Ishikawa (cell line): ENCODE data around the gene JPH2.

Experiments
- CEBPB ChIP-seq: IDR thresholded peaks from 2 replicates; pipeline ENCODE4 v1.6.1; 2012
- CREB1 ChIP-seq: IDR thresholded peaks from 2 replicates; pipeline ENCODE4 v1.6.1; 2012; ENCODE audit warnings: low read depth
- EGR1 ChIP-seq: IDR thresholded peaks from 2 replicates; pipeline ENCODE4 v1.6.1; 2012
- EP300 ChIP-seq: IDR thresholded peaks from 2 replicates; pipeline ENCODE4 v1.6.1; 2012; ENCODE audit warnings: borderline replicate concordance
- FOXM1 ChIP-seq: IDR thresholded peaks from 2 replicates; pipeline ENCODE4 v1.6.1; 2012; ENCODE audit warnings: low read depth, borderline replicate concordance
- NFIC ChIP-seq: IDR thresholded peaks from 2 replicates; pipeline ENCODE4 v1.6.1; 2012
- RAD21 ChIP-seq: IDR thresholded peaks from 2 replicates; pipeline ENCODE4 v1.6.1; 2012; ENCODE audit warnings: low read depth
- TAF1 ChIP-seq: IDR thresholded peaks from 2 replicates; pipeline ENCODE4 v1.6.1; 2012; ENCODE audit warnings: low read depth, mild to moderate bottlenecking
- TCF12 ChIP-seq: IDR thresholded peaks from 2 replicates; pipeline ENCODE4 v1.6.1; 2012; ENCODE audit warnings: low read depth
- TEAD4 ChIP-seq: IDR thresholded peaks from 2 replicates; pipeline ENCODE4 v1.6.1; 2012
- YY1 ChIP-seq: IDR thresholded peaks from 2 replicates; pipeline ENCODE4 v1.6.1; 2012; ENCODE audit warnings: low read depth
- ZBTB7A ChIP-seq: IDR thresholded peaks from 2 replicates; pipeline ENCODE4 v1.6.1; 2012; ENCODE audit warnings: low read depth
- TF ChIP-seq, protein P1 (sequence below): IDR thresholded peaks from 2 replicates; pipeline ENCODE4 v1.6.1; 2012
- TF ChIP-seq, protein P2 (sequence below): IDR thresholded peaks from 2 replicates; pipeline ENCODE4 v1.6.1; 2012
- TF ChIP-seq, protein P3 (sequence below): IDR thresholded peaks from 2 replicates; pipeline ENCODE4 v1.6.1; 2012; ENCODE audit warnings: low read depth, mild to moderate bottlenecking

The JPH2 gene

DNA sequence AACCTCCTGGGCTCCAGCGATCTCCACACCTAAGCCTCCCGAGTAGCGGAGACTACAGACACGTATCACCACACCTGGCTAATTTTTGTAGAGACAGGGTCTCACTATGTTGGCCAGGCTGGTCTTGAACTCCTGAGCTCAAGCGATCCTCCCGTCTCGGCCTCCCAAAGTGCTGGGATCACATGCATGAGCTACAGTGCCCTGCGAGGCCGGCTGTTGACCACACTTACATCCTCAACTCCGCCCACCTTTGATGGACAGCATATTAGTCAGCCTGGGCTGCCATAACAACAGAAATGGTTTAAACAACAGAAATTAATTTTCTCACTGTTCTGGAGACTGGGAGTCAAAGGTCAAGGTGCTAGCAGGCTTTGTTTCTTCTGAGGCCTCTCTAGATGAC lies 107.7 kb downstream of the JPH2 start:
- TF ChIP-seq, protein P1, sequence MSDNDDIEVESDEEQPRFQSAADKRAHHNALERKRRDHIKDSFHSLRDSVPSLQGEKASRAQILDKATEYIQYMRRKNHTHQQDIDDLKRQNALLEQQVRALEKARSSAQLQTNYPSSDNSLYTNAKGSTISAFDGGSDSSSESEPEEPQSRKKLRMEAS = no peak
- TF ChIP-seq YY1 (no peak), NFIC (no peak), TAF1 (no peak), EP300 (no peak), FOXM1 (no peak), CREB1 (no peak), RAD21 (no peak)
- TF ChIP-seq, protein P2, sequence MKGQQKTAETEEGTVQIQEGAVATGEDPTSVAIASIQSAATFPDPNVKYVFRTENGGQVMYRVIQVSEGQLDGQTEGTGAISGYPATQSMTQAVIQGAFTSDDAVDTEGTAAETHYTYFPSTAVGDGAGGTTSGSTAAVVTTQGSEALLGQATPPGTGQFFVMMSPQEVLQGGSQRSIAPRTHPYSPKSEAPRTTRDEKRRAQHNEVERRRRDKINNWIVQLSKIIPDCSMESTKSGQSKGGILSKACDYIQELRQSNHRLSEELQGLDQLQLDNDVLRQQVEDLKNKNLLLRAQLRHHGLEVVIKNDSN = no peak
- TF ChIP-seq, protein P3, sequence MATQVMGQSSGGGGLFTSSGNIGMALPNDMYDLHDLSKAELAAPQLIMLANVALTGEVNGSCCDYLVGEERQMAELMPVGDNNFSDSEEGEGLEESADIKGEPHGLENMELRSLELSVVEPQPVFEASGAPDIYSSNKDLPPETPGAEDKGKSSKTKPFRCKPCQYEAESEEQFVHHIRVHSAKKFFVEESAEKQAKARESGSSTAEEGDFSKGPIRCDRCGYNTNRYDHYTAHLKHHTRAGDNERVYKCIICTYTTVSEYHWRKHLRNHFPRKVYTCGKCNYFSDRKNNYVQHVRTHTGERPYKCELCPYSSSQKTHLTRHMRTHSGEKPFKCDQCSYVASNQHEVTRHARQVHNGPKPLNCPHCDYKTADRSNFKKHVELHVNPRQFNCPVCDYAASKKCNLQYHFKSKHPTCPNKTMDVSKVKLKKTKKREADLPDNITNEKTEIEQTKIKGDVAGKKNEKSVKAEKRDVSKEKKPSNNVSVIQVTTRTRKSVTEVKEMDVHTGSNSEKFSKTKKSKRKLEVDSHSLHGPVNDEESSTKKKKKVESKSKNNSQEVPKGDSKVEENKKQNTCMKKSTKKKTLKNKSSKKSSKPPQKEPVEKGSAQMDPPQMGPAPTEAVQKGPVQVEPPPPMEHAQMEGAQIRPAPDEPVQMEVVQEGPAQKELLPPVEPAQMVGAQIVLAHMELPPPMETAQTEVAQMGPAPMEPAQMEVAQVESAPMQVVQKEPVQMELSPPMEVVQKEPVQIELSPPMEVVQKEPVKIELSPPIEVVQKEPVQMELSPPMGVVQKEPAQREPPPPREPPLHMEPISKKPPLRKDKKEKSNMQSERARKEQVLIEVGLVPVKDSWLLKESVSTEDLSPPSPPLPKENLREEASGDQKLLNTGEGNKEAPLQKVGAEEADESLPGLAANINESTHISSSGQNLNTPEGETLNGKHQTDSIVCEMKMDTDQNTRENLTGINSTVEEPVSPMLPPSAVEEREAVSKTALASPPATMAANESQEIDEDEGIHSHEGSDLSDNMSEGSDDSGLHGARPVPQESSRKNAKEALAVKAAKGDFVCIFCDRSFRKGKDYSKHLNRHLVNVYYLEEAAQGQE = no peak

DNA sequence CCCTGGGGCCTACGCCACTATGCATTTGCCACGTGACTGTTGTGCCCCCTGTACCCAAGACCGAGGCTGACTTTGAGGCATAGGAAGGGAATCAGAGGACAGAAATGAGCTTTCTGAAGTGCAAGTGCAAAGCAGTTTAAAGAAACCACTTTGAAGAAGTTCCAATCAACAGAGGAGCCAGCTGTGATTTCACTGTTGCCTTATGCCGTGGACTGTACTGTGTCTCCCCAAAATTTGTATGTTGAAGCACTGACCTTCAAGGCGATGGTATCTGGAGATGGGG lies 111.1 kb downstream of the JPH2 start:
- TF ChIP-seq CREB1 (no peak), YY1 (no peak), NFIC (no peak), ZBTB7A (no peak), TAF1 (no peak), RAD21 (no peak), TCF12 (no peak), EGR1 (no peak), TEAD4 (no peak)
- TF ChIP-seq, protein P3 = no peak

DNA sequence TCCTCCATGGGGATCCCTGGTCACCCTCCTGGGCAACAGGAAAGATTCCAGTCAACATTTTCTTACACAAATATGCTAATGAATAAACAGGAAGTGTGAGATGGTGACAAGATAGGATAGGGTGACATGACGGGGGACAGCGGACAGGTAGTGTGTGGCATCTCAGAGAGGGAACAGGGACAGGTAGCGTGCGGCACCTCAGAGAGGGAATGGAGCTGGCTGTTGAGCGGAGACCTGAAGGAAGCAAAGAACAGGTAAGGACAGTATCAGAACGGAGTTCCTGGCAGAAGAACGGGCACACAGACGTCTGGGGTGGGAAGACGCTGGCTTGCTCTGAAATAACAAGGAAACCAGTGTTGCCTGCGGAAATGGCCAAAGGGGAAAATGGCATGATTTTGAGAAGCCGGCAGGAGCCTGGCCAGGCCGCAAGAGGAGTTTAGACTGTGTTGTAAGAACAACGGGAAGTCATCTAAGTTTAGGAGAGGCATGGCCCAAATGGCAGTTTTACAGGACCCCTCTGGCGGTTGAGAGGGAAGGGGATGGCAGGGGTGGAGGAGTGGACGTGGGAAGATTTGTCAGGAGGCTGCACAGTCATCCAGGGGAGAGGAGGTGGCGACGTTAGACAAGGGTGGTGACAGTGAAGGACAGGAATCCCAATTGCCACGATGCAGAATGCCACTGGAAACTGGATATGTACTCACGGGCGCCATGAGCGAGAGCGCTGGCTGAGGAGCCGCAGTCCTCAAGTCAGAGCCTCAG lies 111.6 kb downstream of the JPH2 start:
- TF ChIP-seq ZBTB7A = no peak
- no peak for TF ChIP-seq CEBPB
- no peak for TF ChIP-seq EGR1
- TF ChIP-seq NFIC = no peak
- no peak for TF ChIP-seq YY1
- TF ChIP-seq, protein P3 = no peak
- TF ChIP-seq, protein P1 = no peak
- no peak for TF ChIP-seq EP300
- no peak for TF ChIP-seq RAD21
- TF ChIP-seq, protein P2 = no peak
- TF ChIP-seq CREB1 = no peak
- no peak for TF ChIP-seq TAF1
- TF ChIP-seq FOXM1 = no peak
- no peak for TF ChIP-seq TCF12
- no peak for TF ChIP-seq TEAD4

DNA sequence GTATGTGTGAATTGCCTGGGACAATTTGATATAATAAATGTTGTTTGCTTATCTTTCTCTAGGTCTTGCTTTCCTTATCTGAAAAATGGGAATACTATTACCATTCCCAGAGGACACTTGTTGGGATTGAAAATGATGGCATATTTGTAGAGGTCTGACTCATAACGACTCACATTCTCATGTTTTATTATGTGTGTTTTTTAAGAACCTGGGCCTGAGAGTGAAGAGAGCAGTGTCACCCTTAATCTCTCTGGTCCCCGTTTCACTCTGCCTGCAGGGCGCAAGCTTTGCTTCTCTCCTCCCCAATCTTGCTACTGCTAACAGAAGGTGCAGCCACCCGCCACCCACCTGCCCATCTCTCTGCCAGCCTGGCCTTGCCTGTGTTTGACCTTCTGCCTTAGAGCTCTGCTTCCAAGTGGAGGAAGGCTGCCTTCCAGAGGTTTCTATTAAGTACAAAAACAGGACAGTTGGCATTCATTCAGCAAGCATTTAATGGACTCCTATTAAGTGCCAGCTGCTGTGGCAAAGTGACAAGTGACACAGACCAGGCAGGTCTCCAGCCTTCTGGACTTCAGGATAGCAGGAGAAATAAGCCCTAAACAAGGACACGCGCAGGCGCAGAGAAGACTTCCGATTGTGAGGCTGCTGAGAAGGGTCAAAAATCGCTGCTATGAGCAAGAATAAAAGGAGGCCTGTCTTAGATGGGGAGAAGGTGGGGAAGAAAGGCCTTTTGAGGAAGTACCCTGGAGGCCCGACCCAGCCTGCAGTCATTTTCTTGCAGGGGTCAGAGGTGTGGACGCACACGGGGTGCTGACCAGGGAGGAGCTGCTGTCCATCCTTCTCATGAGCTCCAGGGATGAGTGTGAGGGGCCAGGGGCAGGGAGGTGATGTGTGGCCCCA lies 112.5 kb downstream of the JPH2 start:
- TF ChIP-seq, protein P3 = no peak
- TF ChIP-seq, protein P2 = no peak
- TF ChIP-seq EP300 (no peak), EGR1 (no peak), YY1 (no peak), FOXM1 (no peak)
